ENCODE data around the gene DENND4A. TPM values are rescaled to one million over a fixed set of nuclear protein-coding genes. Genes with fewer than 3 reads are reported as not detected.

DENND4A gene
- total and polyA plus RNA-seq, 2 experiments from 2014 or later, result 5.6 to 10.9 TPM

GRCh38 chr15:65771870-65772269 lies 20.2 kb downstream of the DENND4A start:
- DNase-seq, result no peak
- in situ Hi-C loops (cut with MboI), result no loop called here
- Histone ChIP-seq H3K36me3 (ENCODE audit: low read depth) (no peaks in the 10 kb centered on the region), H3K9me3 (ENCODE audit: low read depth) (no peaks in the 10 kb centered on the region), H3K4me1 (ENCODE audit: insufficient read depth) (0 out of 2 replicates have a peak, but pooled peaks cover 3% of the 10 kb centered on the region), H3K4me3 (no peak overlapping the region), H2AFZ (no peak overlapping the region), H3K27ac (no peak overlapping the region), H3K9ac (no peak overlapping the region), H3K9me2 (ENCODE audit: insufficient read depth) (no peaks in the 10 kb centered on the region), H3K27me3 (replicated peaks; ENCODE audit: insufficient read depth) (no peaks in the 10 kb centered on the region), H3K79me2 (ENCODE audit: insufficient read depth) (peaks cover 88% of the 10 kb centered on the region), H3F3A (ENCODE audit: insufficient read depth) (no peaks in the 10 kb centered on the region), H4K20me1 (ENCODE audit: insufficient read depth) (no peaks in the 10 kb centered on the region), H3K4me2 (ENCODE audit: unreplicated experiment) (no peak overlapping the region)
- WGBS, 2 experiments (ENCODE audit: low coverage in 1 of 2, low lambda C conversion rate in 2 of 2, missing lambda C conversion rate in 2 of 2), result 91 to 95% methylated on average over 9 of the region's 9 CpGs
- TF ChIP-seq EZH2 (IDR thresholded peaks at IDR 0.05; ENCODE audit: insufficient read depth, poor library complexity, severe bottlenecking) (no peak), EZH2phosphoT487 (IDR thresholded peaks at IDR 0.05; ENCODE audit: insufficient read depth, low read depth) (no peak)

DNA sequence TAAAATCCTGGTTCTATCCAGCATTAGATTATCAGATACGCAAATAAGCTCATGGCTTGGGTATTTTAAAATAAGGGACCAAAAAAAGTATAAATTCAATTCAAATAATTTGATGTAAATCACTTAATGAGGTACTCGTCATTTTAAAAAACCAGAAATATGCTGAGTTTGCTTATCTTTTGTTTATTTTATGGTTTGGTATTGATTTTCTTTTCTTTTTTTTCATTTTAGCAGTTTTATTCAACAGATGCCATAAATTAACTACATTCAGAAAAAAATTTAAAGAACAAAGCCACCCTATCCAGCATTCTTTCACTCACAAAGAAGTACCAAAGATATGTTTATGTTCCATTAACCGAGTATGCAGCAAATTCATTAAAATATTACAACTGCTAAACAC lies 22.6 kb downstream of the DENND4A start:
- in situ Hi-C loops (cut with MboI), result no loop called here
- no peak overlapping the region for H3K9ac ChIP-seq
- H3K9me2 ChIP-seq (ENCODE audit: insufficient read depth), result no peaks in the 10 kb centered on the region
- no peak overlapping the region for H3K4me3 ChIP-seq
- no peak overlapping the region for H3K4me2 ChIP-seq (ENCODE audit: unreplicated experiment)
- WGBS, 2 experiments (ENCODE audit: low coverage in 1 of 2, low lambda C conversion rate in 2 of 2, missing lambda C conversion rate in 2 of 2), result 82 to 87% methylated on average over 3 of the region's 3 CpGs
- no peak overlapping the region for H3K27ac ChIP-seq
- no peaks in the 10 kb centered on the region for H3K9me3 ChIP-seq (ENCODE audit: low read depth)
- no peaks in the 10 kb centered on the region for H3F3A ChIP-seq (ENCODE audit: insufficient read depth)
- no peaks in the 10 kb centered on the region for H4K20me1 ChIP-seq (ENCODE audit: insufficient read depth)
- H3K79me2 ChIP-seq (ENCODE audit: insufficient read depth), result peaks cover 85% of the 10 kb centered on the region
- no peak for TF ChIP-seq EZH2 (IDR thresholded peaks at IDR 0.05; ENCODE audit: insufficient read depth, poor library complexity, severe bottlenecking)
- TF ChIP-seq EZH2phosphoT487 (IDR thresholded peaks at IDR 0.05; ENCODE audit: insufficient read depth, low read depth), result no peak
- 0 out of 2 replicates have a peak, but pooled peaks cover 3% of the 10 kb centered on the region for H3K4me1 ChIP-seq (ENCODE audit: insufficient read depth)
- no peaks in the 10 kb centered on the region for H3K27me3 ChIP-seq (replicated peaks; ENCODE audit: insufficient read depth)
- DNase-seq, result no peak
- H3K36me3 ChIP-seq (ENCODE audit: low read depth), result no peaks in the 10 kb centered on the region
- no peak overlapping the region for H2AFZ ChIP-seq

DNA sequence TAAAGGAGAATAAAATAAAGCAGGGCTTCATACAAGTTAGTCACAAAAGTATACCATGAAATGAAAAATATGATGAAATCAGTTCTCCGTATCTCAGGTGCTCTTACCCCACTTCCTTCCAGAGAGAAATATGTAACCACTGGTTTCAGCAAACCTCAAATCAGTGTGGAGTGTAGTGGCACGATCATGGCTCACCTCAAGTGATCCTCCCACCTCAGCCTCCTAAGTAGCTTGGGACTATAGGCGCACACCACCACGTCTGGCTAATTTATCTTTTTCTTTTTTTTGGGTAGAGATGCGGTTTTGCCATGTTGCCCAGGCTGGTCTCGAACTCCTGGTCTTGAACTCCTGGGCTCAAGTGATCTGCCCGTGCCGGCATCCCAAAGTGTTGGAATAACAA lies 24.2 kb downstream of the DENND4A start:
- H3K4me2 ChIP-seq (ENCODE audit: unreplicated experiment), result no peak overlapping the region
- H3K4me3 ChIP-seq, result no peak overlapping the region
- 96 to 98% methylated on average over 8 of the region's 8 CpGs for WGBS, 2 experiments (ENCODE audit: low coverage in 1 of 2, low lambda C conversion rate in 2 of 2, missing lambda C conversion rate in 2 of 2)
- H3K79me2 ChIP-seq (ENCODE audit: insufficient read depth), result peaks cover 82% of the 10 kb centered on the region
- no peaks in the 10 kb centered on the region for H4K20me1 ChIP-seq (ENCODE audit: insufficient read depth)
- TF ChIP-seq EZH2phosphoT487 (IDR thresholded peaks at IDR 0.05; ENCODE audit: insufficient read depth, low read depth) (no peak), EZH2 (IDR thresholded peaks at IDR 0.05; ENCODE audit: insufficient read depth, poor library complexity, severe bottlenecking) (no peak)
- no peak overlapping the region for H2AFZ ChIP-seq
- no peaks in the 10 kb centered on the region for H3K9me2 ChIP-seq (ENCODE audit: insufficient read depth)
- no peak overlapping the region for H3K27ac ChIP-seq
- H3K36me3 ChIP-seq (ENCODE audit: low read depth), result no peaks in the 10 kb centered on the region
- no peak overlapping the region for H3K9ac ChIP-seq
- no peaks in the 10 kb centered on the region for H3F3A ChIP-seq (ENCODE audit: insufficient read depth)
- DNase-seq, result no peak
- H3K4me1 ChIP-seq (ENCODE audit: insufficient read depth), result no peaks in the 10 kb centered on the region
- no peaks in the 10 kb centered on the region for H3K9me3 ChIP-seq (ENCODE audit: low read depth)
- in situ Hi-C loops (cut with MboI), result no loop called here
- H3K27me3 ChIP-seq (replicated peaks; ENCODE audit: insufficient read depth), result no peaks in the 10 kb centered on the region

- no peak overlapping the region for H2AFZ ChIP-seq
- in situ Hi-C loops (cut with MboI), result no loop called here
- no peaks in the 10 kb centered on the region for H4K20me1 ChIP-seq (ENCODE audit: insufficient read depth)
- no peaks in the 10 kb centered on the region for H3K36me3 ChIP-seq (ENCODE audit: low read depth)
- H3K4me2 ChIP-seq (ENCODE audit: unreplicated experiment), result no peak overlapping the region
- H3K9me3 ChIP-seq (ENCODE audit: low read depth), result no peaks in the 10 kb centered on the region
- TF ChIP-seq EZH2 (IDR thresholded peaks at IDR 0.05; ENCODE audit: insufficient read depth, poor library complexity, severe bottlenecking), result no peak
- TF ChIP-seq EZH2phosphoT487 (IDR thresholded peaks at IDR 0.05; ENCODE audit: insufficient read depth, low read depth), result no peak
- H3K9me2 ChIP-seq (ENCODE audit: insufficient read depth), result no peaks in the 10 kb centered on the region
- no peak overlapping the region for H3K27ac ChIP-seq
- no peak overlapping the region for H3K4me3 ChIP-seq
- no peaks in the 10 kb centered on the region for H3K27me3 ChIP-seq (replicated peaks; ENCODE audit: insufficient read depth)
- peaks cover 84% of the 10 kb centered on the region for H3K79me2 ChIP-seq (ENCODE audit: insufficient read depth)
- no peaks in the 10 kb centered on the region for H3F3A ChIP-seq (ENCODE audit: insufficient read depth)
- H3K9ac ChIP-seq, result no peak overlapping the region
- H3K4me1 ChIP-seq (ENCODE audit: insufficient read depth), result no peaks in the 10 kb centered on the region
- no peak for DNase-seq
These were observed 24.9 kb downstream of the DENND4A start for GRCh38 chr15:65767264-65767595.

All from GM23248 (cell line).